Measurements from ENCODE around the gene USP9X.

- TF ChIP-seq PATZ1 (CRISPR knock-in tag; IDR thresholded peaks at IDR 0.05; ENCODE audit: borderline replicate concordance) (no peak), ZFP30 (CRISPR knock-in tag; IDR thresholded peaks at IDR 0.05) (no peak)
Observed at GRCh38 chrX:41043196-41043595, 42.0 kb upstream of the USP9X start.

Data from SK-N-SH treated with all-trans-retinoic acid at 6 μM for 48 hours (cell line).